VCaP (cell line): ENCODE measurements around the gene ADGRB2.

Experiments used
- H3K27ac ChIP-seq: fragments of 450-650 bp; 2 replicates; pipeline ENCODE4 v1.5.1; 2017
- TF ChIP-seq, protein P1 (sequence below): fragments of 450-650 bp; conservative IDR thresholded peaks from 2 replicates; pipeline ENCODE4 v1.5.1; 2017; ENCODE audit warnings: mild to moderate bottlenecking, moderate library complexity

Gene ADGRB2

DNA sequence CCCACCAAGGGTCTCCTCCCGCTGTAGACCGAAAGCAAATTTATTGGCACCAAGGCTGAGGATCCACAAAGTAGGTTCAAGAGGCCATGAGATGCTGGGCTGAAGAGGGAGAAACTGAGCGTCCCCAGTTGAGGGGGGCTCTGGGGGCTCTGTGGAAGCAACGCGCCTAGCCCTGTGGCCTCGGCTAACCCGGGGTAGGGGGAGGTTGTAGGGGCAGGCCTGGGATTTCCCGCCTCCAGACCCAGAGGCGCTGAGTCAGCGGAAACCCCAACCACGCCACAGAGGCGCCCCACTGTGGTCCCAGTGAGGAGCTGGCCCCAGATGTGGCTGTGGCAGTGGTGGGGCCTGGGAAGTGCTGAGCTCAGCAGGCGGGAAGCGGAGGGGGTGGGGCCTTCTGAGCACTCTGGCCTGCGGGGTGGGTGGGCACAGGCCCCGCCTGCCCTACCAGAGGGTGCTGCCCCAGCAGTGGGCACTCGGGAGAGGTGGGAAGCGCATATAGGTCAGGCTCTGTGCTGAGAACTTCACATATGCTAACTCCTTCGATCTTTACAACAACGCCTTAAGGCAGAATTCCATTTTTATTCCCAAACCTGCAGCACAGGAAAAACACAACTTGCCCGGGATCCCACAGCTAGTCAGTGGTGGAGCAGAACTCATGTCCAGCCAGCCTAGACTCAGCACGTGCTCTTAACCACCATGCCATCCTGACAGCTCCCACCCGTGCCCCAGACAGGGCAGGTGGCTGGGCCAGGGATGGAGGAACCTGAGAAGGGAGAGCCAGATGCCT lies 58.9 kb downstream of the ADGRB2 start:
- H3K27ac ChIP-seq: no peak overlapping the region
- TF ChIP-seq, protein P1, sequence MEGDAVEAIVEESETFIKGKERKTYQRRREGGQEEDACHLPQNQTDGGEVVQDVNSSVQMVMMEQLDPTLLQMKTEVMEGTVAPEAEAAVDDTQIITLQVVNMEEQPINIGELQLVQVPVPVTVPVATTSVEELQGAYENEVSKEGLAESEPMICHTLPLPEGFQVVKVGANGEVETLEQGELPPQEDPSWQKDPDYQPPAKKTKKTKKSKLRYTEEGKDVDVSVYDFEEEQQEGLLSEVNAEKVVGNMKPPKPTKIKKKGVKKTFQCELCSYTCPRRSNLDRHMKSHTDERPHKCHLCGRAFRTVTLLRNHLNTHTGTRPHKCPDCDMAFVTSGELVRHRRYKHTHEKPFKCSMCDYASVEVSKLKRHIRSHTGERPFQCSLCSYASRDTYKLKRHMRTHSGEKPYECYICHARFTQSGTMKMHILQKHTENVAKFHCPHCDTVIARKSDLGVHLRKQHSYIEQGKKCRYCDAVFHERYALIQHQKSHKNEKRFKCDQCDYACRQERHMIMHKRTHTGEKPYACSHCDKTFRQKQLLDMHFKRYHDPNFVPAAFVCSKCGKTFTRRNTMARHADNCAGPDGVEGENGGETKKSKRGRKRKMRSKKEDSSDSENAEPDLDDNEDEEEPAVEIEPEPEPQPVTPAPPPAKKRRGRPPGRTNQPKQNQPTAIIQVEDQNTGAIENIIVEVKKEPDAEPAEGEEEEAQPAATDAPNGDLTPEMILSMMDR: no peak

DNA sequence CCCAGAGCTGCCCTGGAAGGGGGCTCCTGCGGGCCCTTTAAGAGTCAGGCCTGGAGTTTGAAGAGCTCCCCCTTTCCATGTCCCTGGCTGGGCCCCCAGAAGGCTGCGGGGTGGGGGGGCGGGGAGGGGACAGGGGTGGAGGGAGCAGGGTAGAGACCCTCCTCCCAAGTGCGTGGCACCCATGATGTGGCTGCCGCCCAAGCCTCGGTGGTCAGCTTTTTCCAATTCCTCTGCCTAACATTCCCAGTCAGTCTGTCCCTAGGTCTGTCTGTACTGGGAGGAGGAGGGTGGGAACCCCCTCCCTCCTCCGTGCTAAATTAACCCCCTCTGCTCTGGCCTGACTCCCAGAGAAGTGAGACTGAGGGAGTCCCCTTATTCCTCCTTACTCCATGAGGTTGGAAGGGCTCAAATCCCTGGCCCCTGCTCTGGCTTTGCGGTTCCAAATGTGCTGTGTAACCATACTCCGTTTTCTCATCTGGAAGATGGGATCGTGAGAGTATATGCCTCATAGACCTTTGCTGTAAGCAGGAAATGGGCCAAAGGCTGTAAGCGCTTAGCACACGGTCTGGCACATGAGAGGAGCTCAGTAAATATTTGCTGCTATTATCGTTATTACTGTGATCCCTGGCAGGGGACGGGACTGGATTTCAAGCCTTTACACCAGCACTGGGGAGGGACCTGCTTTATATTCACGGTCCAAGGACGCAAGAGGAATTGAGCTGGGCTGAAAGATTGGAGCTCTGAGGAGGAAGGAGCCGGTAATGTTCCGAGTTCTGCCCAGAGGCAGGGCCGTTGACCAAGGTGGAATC lies 59.7 kb downstream of the ADGRB2 start:
- H3K27ac ChIP-seq: no peak overlapping the region
- TF ChIP-seq, protein P1: no peak

- TF ChIP-seq, protein P1: no peak
These were observed 60.5 kb downstream of the ADGRB2 start, which contains the start of gene COL16A1 for GRCh38 chr1:31703431-31704270. Gene COL16A1 (minus strand): TSS chr1:31704017. CDS start chr1:31702193, 1,824 bp downstream.

GRCh38 chr1:31702836-31703404 lies 61.2 kb downstream of the ADGRB2 start:
- H3K27ac ChIP-seq: no peak overlapping the region
- TF ChIP-seq, protein P1: no peak

More at GRCh38 chr1:31703431-31704270, 60.5 kb downstream of the ADGRB2 start, which contains the start of gene COL16A1:
- no peak within 1 kb of the TSS for H3K27ac ChIP-seq

GRCh38 chr1:31701091-31701736 lies 62.9 kb downstream of the ADGRB2 start:
- TF ChIP-seq, protein P1: no peak
- H3K27ac ChIP-seq: no peak overlapping the region

DNA sequence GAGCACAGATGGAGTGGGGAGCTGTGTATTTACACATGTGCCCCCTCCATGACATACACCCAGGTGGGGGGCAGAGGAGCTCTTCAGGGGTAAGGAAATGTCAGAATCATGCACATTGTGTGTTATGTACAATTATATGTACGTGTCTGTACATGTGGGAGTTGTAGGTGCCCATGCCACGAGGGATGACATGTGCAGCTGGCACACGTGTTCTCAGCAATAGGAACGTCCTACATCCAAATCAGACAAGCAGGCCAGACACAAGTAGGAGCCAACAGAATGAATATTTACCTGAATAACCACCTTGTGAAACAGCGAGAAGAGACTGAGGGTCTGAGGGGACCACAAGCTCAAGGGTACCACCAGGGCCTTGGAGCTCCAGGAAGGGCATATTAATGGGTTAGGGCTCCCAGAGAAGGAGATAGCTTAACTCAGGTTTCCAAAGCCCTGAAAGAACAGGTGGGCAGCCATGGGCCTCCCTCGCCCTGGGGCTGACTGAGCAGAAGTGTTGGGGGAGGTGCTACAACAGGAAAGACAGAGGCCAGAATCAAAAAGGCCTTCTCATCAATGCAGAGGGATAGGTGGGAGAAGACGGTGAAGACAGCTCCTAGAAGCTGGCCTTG lies 63.6 kb downstream of the ADGRB2 start:
- H3K27ac ChIP-seq: no peak overlapping the region
- TF ChIP-seq, protein P1: no peak
